GM19238 (cell line): ENCODE results near the gene CEP192.
"Not testable (repeated sequence)": the region's sequence is repeated elsewhere in the genome, so short reads cannot be mapped to it uniquely, and the experiment has no call there.

Experiments
- DNase-seq: peaks from one replicate; pipeline ENCODE4 v3.0.0; 2011; ENCODE audit warnings: low spot score; ENCODE audit not compliant: insufficient read length

The CEP192 gene

GRCh38 chr18:12993439-12993838 lies 2.3 kb downstream of the CEP192 start:
- DNase-seq = no peak

- DNase-seq = no peak
Measured at GRCh38 chr18:12995424-12995823, 4.3 kb downstream of the CEP192 start.

- peak; percentile 7 for DNase-seq
Measured at GRCh38 chr18:12995952-12996477, 4.9 kb downstream of the CEP192 start.

- DNase-seq = no peak
Measured at GRCh38 chr18:12996661-12997292, 5.6 kb downstream of the CEP192 start.

DNA sequence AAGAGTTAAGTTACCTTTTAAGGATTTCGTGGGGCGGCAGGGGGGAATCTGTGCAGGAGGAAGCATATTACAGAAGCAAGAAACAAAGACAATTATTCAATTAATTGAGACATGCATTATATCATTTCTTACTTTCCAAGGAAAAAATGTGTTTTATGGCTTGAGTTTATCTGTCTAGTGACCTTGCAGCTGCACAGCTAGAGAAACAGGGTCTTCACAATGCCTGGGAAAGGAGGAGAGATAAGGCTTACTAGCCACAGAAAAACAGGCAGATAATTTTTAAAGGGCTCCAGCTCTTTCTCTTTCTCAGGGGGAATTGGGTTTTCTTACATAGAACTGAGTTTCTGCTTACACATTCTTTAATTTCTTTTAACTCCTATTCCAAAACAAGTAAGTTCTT lies 6.2 kb downstream of the CEP192 start:
- DNase-seq = not testable (repeated sequence)

GRCh38 chr18:12998332-12999060 lies 7.3 kb downstream of the CEP192 start:
- no peak for DNase-seq

GRCh38 chr18:13003466-13003896 lies 12.3 kb downstream of the CEP192 start:
- no peak for DNase-seq

- DNase-seq = no peak
Measured at GRCh38 chr18:13004396-13004795, 13.2 kb downstream of the CEP192 start.

DNA sequence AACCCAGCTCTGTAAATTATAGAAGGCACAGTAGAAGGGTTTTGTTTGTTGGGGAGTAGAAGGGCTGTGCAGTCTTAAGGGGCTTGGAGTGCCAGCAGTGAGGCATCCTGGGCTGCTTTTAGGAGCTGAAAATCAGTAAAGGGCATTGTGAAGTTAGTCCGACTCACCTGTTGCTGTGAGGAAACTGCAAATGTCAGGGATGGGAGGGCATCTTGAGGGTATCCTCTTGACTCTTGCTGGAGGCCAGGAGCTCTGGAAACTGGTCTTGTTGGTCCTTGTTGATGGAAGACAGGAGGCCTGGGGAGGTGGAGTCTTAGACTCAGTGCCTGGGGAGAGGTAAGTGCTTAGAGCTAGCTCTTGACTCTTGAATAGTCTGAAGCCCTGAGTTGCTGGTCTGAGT lies 14.1 kb downstream of the CEP192 start:
- no peak for DNase-seq

DNA sequence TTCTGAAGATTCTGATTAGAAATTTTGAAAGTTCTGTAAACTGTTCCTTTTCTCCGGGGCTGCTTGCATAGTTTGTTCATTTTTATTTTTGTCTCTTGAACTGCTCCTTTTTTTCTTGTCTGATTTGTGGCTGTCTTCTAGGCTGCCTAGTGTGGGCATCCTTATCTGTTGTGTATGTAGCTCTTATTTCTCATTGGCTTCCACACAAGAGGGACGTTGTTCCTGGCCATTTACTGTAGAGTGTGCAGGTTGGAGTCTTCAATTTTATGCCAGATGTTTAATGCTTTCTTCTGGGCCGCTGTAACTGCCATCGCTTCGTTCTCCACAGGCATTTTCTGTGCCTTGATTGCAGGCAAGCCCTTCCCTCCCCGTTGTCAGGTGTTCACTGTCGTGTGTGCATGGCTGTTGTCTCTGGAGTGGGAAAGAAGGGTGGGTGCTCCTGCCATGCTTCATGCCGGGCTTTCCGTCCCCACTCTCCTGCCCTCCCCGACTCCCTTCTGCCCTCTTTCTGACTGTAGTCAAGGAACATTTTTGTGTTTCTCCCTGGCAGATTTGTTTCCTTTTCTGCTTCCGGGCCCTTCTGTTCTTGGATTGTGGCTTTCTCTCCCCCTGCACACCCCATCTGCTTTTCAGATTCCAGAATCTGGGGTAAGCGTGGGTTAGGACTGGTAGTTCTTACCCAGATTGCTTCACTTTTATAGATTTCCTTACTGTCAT lies 15.5 kb downstream of the CEP192 start:
- DNase-seq = no peak

- DNase-seq = no peak
Measured at GRCh38 chr18:13007248-13007560, 16.0 kb downstream of the CEP192 start.

DNA sequence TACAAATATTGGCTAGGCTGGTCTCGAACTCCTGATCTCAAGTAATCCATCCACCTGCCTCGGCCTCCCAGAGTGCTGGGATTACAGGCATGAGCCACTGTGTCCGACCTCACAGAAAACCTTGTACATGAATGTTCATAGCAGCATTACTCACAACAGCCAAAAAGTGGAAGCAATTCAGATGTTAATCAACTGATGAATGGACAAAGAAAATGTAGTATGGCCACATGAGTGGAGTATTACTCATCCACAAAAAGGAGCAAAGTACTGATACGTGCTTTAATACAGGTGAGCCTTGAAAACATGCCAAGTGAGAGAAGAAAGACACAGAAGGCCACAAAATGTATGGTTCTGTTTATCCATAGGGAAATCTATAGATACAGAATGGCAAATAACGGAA lies 20.6 kb downstream of the CEP192 start:
- DNase-seq = no peak

- no peak for DNase-seq
Measured at GRCh38 chr18:13014232-13014631, 23.1 kb downstream of the CEP192 start.

GRCh38 chr18:13014818-13015217 lies 23.7 kb downstream of the CEP192 start:
- DNase-seq = no peak

- no peak for DNase-seq
Measured at GRCh38 chr18:13017247-13017875, 26.2 kb downstream of the CEP192 start.

DNA sequence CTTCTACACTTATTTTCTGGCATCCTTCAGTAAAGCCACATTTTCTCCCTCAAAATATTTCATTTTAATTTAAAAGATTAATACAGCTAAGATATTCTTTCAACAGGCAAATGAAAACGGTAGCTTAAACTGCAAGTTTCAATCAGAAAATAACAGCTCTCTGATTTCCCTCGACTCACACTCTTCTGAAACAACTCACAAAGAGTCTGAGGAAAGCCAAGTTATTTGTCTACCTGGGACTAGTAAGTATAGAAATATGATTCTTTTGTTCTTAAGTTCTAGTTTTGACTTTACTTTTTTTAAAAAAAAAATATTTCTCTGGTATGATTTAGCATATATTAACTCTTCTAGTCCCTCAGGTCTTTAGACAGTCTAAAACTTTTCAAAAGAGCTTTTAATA lies 27.2 kb downstream of the CEP192 start:
- no peak for DNase-seq

GRCh38 chr18:13019301-13019700 lies 28.1 kb downstream of the CEP192 start:
- no peak for DNase-seq

- DNase-seq = no peak
Measured at GRCh38 chr18:13022644-13023043, 31.5 kb downstream of the CEP192 start.

DNA sequence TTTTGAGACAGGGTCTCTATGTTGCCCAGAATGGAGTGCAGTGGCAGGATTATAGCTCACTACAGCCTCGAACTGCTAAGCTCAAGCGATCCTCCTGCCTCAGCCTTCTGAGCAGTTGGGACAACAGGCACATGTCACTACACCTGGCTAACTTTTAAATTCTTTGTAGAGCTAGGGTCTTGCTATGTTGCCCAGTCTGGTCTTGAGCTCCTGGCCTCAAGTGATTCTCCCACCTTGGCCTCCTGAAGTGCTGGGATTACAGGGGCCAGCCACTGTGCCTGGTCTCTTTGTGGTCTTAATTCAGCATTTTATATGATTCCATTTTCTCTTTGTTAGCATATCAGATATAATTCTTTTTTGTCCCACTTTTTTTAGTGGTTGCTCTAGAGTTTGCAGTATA lies 34.1 kb downstream of the CEP192 start:
- DNase-seq = no peak

DNA sequence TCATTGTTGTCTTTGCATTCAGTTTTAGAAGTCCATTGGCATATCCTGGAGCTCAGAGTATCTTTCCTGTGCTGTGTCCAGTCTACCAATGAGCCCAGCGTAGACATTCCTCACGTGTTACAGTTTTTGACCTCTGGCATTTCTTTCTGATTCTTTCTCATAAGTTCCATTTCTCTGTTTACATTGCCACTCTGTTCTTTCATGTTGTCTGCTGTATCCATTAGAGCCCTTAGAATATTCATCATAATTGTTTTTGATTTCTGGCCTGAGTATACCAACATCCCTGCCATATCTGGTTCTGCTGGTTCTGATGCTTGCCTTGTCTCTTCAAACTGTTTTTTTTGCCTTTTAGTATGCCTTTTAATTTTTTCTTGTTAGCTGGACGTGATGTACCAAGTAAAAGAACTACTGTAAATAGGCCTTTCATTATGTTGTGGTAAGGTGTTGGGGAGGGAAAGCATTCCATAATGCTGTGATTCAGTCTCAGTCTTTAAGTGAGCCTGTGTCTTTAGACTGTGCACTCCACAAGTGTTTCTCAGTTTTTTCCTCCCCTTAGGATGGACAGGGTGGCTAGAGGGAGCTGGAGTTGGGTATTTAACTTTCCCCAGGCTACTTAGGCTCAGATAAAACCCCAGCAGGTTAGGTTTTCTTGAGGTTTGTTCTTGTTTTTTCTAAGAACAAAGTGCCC lies 35.6 kb downstream of the CEP192 start:
- DNase-seq = no peak

DNA sequence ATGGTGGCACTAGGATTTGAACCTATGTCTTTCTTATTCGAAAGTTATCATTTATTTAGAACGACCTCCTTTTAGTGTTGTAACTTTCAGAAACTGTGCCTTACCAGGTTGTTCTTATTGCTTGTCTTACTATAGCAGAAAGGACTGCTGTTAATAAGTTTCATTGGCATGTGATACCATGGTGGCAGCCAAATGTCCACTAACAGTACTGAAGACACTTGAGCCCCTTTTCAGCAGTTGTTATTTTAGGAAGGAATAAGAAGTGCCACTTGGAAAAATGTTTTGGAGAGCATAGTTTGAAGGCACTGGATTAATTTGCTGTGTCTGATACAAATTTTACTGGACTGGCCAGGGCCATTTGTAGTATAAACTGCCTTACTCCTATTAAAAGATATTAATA lies 37.7 kb downstream of the CEP192 start:
- no peak for DNase-seq
